Measurements from ENCODE around the gene DHX16.

DNA sequence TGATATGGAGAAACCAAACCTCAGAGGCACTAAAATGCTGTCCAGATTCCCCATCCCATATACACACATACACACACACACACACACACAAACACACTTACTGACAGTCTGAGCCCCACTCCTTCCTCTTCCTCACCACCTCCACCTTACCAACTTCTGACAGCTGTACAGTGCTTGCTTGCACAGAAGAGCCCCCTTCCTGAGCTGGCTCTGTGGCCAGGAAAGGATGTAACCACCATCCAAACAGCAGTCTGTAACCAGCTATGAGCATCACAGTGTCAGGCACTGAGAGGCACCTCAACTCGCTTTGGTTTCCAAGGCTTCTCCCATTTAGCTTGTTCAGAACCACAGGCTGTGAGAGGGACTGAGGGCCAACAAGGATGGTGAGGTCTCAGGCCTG is 31.8 kb downstream of the DHX16 start:
- TF ChIP-seq, protein P1, sequence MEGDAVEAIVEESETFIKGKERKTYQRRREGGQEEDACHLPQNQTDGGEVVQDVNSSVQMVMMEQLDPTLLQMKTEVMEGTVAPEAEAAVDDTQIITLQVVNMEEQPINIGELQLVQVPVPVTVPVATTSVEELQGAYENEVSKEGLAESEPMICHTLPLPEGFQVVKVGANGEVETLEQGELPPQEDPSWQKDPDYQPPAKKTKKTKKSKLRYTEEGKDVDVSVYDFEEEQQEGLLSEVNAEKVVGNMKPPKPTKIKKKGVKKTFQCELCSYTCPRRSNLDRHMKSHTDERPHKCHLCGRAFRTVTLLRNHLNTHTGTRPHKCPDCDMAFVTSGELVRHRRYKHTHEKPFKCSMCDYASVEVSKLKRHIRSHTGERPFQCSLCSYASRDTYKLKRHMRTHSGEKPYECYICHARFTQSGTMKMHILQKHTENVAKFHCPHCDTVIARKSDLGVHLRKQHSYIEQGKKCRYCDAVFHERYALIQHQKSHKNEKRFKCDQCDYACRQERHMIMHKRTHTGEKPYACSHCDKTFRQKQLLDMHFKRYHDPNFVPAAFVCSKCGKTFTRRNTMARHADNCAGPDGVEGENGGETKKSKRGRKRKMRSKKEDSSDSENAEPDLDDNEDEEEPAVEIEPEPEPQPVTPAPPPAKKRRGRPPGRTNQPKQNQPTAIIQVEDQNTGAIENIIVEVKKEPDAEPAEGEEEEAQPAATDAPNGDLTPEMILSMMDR (IDR thresholded peaks at IDR 0.05; ENCODE audit: control extremely low read depth in 1 of 3, insufficient read depth in 1 of 3, low read depth in 1 of 3, low read length in 3 of 3): no peak
- TF ChIP-seq, protein P2, sequence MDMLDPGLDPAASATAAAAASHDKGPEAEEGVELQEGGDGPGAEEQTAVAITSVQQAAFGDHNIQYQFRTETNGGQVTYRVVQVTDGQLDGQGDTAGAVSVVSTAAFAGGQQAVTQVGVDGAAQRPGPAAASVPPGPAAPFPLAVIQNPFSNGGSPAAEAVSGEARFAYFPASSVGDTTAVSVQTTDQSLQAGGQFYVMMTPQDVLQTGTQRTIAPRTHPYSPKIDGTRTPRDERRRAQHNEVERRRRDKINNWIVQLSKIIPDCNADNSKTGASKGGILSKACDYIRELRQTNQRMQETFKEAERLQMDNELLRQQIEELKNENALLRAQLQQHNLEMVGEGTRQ (IDR thresholded peaks at IDR 0.05; ENCODE audit: low read length): no peak
- TF ChIP-seq GABPA (IDR thresholded peaks at IDR 0.05; ENCODE audit: borderline replicate concordance, insufficient read depth, low read length): no peak
- TF ChIP-seq NRF1 (IDR thresholded peaks at IDR 0.05; ENCODE audit: low read depth, low read length): no peak
- TF ChIP-seq BACH1 (IDR thresholded peaks at IDR 0.05; ENCODE audit: low read length): no peak
- TF ChIP-seq, protein P3, sequence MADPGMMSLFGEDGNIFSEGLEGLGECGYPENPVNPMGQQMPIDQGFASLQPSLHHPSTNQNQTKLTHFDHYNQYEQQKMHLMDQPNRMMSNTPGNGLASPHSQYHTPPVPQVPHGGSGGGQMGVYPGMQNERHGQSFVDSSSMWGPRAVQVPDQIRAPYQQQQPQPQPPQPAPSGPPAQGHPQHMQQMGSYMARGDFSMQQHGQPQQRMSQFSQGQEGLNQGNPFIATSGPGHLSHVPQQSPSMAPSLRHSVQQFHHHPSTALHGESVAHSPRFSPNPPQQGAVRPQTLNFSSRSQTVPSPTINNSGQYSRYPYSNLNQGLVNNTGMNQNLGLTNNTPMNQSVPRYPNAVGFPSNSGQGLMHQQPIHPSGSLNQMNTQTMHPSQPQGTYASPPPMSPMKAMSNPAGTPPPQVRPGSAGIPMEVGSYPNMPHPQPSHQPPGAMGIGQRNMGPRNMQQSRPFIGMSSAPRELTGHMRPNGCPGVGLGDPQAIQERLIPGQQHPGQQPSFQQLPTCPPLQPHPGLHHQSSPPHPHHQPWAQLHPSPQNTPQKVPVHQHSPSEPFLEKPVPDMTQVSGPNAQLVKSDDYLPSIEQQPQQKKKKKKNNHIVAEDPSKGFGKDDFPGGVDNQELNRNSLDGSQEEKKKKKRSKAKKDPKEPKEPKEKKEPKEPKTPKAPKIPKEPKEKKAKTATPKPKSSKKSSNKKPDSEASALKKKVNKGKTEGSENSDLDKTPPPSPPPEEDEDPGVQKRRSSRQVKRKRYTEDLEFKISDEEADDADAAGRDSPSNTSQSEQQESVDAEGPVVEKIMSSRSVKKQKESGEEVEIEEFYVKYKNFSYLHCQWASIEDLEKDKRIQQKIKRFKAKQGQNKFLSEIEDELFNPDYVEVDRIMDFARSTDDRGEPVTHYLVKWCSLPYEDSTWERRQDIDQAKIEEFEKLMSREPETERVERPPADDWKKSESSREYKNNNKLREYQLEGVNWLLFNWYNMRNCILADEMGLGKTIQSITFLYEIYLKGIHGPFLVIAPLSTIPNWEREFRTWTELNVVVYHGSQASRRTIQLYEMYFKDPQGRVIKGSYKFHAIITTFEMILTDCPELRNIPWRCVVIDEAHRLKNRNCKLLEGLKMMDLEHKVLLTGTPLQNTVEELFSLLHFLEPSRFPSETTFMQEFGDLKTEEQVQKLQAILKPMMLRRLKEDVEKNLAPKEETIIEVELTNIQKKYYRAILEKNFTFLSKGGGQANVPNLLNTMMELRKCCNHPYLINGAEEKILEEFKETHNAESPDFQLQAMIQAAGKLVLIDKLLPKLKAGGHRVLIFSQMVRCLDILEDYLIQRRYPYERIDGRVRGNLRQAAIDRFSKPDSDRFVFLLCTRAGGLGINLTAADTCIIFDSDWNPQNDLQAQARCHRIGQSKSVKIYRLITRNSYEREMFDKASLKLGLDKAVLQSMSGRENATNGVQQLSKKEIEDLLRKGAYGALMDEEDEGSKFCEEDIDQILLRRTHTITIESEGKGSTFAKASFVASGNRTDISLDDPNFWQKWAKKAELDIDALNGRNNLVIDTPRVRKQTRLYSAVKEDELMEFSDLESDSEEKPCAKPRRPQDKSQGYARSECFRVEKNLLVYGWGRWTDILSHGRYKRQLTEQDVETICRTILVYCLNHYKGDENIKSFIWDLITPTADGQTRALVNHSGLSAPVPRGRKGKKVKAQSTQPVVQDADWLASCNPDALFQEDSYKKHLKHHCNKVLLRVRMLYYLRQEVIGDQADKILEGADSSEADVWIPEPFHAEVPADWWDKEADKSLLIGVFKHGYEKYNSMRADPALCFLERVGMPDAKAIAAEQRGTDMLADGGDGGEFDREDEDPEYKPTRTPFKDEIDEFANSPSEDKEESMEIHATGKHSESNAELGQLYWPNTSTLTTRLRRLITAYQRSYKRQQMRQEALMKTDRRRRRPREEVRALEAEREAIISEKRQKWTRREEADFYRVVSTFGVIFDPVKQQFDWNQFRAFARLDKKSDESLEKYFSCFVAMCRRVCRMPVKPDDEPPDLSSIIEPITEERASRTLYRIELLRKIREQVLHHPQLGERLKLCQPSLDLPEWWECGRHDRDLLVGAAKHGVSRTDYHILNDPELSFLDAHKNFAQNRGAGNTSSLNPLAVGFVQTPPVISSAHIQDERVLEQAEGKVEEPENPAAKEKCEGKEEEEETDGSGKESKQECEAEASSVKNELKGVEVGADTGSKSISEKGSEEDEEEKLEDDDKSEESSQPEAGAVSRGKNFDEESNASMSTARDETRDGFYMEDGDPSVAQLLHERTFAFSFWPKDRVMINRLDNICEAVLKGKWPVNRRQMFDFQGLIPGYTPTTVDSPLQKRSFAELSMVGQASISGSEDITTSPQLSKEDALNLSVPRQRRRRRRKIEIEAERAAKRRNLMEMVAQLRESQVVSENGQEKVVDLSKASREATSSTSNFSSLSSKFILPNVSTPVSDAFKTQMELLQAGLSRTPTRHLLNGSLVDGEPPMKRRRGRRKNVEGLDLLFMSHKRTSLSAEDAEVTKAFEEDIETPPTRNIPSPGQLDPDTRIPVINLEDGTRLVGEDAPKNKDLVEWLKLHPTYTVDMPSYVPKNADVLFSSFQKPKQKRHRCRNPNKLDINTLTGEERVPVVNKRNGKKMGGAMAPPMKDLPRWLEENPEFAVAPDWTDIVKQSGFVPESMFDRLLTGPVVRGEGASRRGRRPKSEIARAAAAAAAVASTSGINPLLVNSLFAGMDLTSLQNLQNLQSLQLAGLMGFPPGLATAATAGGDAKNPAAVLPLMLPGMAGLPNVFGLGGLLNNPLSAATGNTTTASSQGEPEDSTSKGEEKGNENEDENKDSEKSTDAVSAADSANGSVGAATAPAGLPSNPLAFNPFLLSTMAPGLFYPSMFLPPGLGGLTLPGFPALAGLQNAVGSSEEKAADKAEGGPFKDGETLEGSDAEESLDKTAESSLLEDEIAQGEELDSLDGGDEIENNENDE (IDR thresholded peaks at IDR 0.05; ENCODE audit: insufficient replicate concordance, low read length): no peak
- no peak for TF ChIP-seq TAF1 (IDR thresholded peaks at IDR 0.05; ENCODE audit: low read depth, low read length)
- TF ChIP-seq JUND (IDR thresholded peaks at IDR 0.05; ENCODE audit: low read length): no peak
- no peak for TF ChIP-seq CHD2 (IDR thresholded peaks at IDR 0.05; ENCODE audit: low read length)

Measured in H1 (cell line).